GM18520 (cell line): Measurements from ENCODE around the gene CAVIN3.
"Not testable (repeated sequence)": the region's sequence is repeated elsewhere in the genome, so short reads cannot be mapped to it uniquely, and the experiment has no call there.

ENCODE experiments used
- ATAC-seq: cut with Tn5 transposase; IDR thresholded peaks from one replicate; pipeline ENCODE4 v1.9.1; 2021; ENCODE audit not compliant: unreplicated experiment

The CAVIN3 gene

DNA sequence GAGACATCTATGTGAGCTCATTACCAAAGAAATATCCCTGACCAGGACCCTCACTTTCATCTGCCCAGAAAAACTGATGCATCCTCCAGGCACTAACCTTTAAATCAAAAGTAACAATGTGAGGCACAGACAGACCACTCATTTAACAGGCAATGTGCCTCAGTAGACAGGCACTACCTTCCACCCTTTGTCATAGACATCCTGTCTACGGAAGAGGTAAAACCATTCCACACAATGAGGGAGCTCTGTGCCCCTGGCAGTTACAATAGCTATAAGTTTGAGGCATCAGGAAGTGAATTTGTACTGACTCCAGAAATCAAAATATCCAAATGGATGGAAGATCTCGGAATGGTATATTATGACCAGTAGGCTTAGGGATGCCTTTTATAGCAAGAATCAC, 6.7 kb upstream of the CAVIN3 start:
- no peak for ATAC-seq

DNA sequence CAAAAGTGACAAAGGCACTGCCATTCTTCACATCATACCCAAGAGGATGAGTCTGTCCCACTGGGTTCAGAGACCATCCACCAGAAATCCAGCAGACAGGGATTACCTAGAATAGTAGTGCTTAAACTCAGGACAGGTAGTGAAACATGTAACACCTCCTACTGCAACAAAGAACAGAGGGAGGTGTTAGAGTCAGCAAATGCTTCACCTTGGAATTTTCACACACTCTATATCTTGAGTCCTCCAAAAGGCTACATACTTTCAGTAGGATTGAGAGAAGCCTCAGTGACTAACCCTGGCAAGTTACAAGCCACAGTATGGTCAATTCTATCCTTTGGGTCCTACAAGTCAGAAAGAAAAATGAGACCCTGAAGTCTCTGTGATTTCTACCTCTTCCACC, 6.0 kb upstream of the CAVIN3 start:
- no peak for ATAC-seq

DNA sequence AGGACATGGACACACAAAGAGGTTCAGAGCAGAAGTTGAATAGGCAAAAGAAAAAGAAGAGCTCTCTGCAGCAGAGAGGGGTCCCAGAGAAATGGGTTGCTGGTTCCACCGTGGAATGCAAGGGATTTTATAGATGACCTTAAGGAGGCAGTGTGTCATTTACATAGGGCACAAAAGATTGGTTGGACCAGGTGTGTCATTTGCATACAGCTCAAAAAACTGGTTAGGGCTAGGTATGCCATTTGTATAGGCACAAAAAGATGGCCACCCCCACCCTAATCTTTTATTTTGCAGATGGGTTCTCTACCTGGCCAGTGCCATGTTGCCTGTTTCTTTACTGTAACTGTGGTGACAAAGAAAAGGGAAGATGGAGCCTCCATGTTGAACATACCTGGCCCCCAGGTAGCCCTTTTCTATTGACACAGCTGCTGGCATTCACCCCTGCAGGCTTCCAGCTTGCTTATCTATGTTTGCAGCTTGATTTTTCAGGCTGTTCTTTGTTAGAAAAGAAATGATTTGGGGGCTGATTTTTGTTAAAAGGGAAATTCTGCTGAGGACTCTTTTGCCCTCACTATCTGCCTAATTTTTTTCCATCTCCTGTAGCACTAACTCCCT, 3.1 kb upstream of the CAVIN3 start:
- no peak for ATAC-seq

DNA sequence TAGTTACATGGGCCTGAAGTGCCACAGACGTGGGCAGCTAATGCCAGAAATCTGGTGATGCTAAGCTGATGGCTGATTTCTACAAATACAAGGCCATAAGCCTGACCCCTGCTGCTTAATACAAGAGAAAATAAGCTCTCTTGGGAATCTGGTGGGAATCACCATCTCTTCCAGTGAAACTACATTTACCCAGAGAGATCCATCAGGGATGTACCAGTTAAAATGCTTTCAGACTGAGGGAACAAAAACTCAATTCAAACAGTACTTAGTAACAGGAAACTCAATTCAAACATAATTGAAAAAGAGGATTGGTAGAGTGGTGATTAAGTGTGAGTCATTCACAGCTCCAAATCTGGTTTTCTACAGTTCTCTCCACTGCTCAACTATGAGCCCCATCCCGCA, 1.7 kb upstream of the CAVIN3 start:
- no peak for ATAC-seq

GRCh38 chr11:6321356-6321755, 1.1 kb upstream of the CAVIN3 start:
- ATAC-seq, result no peak

DNA sequence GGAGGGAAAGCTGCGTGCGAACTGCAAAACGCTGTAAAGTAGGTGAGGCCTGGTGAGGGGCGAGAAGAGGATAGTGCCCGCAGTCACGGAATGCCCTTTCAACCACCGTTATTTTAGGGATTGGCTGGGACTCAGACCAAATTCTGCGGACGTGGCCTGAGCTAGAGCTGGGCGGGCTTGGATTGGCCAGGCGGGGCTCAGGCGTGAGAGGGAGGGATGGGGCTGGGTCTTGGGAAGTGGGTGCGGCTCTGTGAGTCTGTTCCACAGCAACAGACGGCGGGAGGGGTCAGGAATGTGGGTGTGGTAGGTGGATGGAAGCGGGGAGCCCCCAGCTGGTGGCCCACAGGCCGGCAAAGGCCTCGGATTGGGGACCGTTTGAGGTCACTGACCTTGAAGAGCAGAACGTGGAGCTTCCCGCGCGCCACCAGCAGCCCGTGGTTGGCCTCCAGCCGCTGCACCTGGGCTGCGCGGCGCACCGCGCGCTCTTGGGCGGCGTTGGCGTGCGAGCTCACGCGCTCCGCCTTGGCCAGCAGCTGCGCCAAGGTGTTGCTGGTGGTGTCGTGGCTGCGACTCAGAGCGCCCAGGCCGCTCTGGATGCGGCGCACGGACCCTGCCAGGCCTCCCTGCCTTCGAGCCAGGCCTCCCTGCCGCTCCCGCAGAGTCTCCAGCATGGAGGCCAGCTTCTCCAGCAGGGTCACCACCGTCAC, 444 bp downstream of the CAVIN3 start:
- ATAC-seq, result no peak

DNA sequence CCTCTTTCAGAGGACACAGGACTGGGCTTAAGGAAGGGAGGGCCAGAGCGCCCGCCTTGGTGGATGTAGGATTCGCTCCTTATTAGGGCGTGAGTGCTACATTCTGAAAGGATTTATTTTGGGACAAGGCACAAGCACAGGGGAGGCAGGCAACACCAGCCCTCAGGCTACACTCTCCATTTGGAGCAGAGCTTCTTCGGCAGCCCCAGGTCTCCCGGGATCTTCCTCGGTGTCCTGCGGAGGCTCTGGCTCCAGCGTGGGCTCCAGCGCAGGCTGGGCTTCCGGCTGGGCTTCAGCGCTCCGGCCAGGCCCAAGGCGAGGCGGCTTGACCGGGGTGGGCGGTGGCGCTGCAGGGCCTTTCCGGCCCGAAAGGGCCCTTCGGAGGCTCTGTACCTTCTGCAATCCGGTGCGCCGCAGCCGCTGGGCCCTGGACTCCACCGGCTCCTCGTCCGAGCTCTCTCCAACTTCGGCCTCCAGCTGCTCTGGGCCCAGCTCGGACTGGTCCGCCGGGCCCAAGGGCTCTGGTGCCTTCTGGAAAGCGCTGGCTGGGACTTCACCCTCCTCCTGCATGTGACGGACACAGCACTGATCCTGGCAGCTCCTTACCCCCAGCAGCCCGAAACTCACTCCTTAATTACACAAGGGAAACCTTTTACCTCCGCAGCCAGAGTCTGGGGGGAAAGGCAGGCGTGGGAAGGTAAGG, 1.1 kb downstream of the CAVIN3 start:
- no peak for ATAC-seq

- ATAC-seq, result no peak
Observed at GRCh38 chr11:6318204-6318603, 2.1 kb downstream of the CAVIN3 start.

DNA sequence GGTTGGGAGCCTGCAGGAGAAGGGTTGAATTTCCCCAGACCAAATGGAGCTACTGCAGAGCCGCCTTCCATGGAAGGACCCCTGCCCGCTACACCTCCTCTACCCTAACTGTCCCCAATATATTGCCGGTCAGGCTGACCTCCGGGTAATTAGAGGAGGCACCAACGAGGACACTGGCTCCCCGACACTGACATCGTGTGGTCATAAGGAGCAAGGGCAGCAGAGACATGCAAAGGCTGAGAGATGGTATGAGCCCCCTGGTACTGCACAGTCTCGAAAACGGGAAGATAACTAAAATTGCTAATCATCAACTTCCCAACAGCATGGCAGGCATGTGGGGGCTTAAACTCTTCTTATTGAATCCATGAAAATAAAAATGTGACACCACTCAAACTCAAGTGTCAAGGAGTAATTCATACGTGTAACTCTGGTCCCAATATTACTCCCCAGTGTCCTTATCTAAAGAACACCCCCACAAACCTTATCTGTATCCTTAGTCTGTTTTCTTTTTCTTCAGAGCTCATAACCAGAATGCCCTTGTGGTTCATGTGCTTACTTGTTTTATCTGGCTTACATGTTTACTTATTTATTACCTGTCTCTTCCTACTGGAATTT, 4.4 kb downstream of the CAVIN3 start:
- no peak for ATAC-seq

DNA sequence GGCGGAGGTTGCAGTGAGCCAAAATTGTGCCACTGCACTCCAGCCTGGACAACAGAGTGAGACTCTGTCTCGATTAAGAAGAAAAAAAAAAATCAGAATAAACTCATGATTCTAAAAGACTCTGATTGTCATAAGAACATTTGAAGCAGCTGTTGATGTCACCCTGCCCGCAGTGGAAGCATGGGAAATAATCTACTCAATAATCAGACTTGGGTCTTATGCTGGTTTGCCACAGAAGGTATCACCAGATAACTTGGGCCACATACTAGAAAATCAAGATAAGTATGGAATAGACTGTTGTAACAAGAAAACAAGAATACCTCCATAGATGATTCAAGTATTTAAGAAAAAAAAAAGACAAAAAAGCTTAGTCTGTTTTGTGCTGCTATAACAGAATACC, 8.2 kb downstream of the CAVIN3 start:
- ATAC-seq, result no peak

DNA sequence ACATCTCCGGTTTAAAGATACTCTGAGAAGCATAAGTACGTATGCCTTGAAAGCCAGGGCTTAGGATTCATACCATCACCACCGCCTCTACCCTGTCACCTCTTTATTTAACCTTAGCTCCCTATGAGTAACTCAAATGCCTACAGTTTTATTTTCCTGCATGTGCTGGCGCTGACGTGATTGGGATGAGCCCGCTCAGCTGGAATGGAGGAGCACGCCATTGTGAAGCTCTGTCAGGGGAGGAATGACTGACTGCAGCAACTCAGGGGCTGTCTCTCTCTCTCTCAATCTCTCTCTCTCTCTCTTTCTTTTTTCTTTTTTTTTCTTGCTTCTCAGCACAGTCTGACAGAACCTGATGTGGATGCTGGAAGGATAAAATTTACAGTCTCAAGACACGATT, 12.4 kb downstream of the CAVIN3 start:
- ATAC-seq, result no peak

GRCh38 chr11:6305297-6305696, 15.0 kb downstream of the CAVIN3 start:
- ATAC-seq, result no peak

- ATAC-seq, result no peak
Observed at GRCh38 chr11:6303661-6304060, 16.6 kb downstream of the CAVIN3 start.

GRCh38 chr11:6301096-6301495, 19.2 kb downstream of the CAVIN3 start:
- no peak for ATAC-seq

GRCh38 chr11:6300325-6300724, 20.0 kb downstream of the CAVIN3 start:
- no peak for ATAC-seq

GRCh38 chr11:6298605-6299004, 21.7 kb downstream of the CAVIN3 start:
- ATAC-seq, result no peak

- ATAC-seq, result no peak
Observed at GRCh38 chr11:6297831-6298230, 22.5 kb downstream of the CAVIN3 start.

DNA sequence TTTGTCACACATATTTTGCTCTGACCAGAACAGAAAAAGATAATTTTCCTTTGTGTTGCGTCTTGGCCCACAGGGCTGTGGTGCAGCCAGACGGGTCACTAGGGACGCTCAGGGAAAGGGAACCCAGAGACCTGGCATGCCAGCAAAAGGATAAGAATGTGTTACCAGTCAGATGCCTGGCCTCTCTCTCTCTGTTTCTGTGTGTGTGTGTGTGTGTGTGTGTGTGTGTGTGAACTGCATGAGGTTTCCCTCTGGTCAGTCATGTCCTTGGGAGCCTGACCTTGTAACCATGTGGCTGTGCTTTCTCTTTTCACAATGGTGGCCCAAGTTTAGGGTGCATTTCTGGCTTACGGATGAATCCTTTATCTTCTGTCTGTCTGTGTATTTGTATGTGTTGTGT, 35.3 kb downstream of the CAVIN3 start:
- no peak for ATAC-seq

DNA sequence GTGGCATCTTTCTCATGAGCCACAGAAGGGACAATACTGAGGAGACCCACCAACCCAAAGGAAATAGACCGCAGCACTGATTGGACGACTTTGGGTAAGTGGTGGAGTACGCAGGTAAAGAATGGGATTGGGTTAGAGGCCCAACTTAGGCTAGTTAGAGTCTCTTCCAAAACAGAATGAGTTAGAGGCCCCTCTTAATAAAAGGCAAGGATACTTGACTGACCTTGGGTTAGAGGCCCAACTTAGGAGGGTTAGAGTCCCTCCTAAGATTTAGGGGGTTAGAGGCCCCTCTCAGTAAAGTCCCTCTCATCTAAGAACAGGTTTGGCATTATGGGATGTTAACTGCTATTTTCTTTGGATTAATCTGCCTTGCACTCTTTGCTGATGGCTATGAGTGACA, 36.1 kb downstream of the CAVIN3 start:
- ATAC-seq, result no peak

DNA sequence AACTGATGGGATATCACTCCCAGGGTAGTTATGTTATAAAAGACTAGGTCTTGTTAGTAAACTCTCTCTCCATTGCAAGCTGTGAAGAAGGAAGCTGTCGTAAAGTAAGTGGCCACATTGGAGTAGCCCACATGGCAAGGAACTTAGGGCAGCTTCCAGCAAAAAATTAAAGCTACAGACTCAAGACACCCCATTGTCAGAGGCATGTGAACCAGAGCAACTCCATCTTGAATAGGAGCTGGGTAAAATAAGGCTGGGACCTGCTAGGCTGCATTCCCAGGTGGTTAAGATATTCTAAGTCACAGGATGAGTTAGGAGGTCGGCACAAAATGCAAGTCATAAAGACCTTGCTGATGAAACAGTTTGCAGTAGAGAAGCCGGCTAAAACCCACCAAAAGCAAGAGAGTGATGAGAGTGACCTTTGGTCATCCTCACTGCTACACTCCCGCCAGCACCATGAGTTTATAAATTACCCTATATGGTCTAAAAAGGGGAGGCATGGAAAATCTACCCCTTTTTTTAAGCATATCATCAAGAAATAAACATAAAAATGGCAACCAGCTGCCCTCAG, 36.8 kb downstream of the CAVIN3 start:
- no peak for ATAC-seq

DNA sequence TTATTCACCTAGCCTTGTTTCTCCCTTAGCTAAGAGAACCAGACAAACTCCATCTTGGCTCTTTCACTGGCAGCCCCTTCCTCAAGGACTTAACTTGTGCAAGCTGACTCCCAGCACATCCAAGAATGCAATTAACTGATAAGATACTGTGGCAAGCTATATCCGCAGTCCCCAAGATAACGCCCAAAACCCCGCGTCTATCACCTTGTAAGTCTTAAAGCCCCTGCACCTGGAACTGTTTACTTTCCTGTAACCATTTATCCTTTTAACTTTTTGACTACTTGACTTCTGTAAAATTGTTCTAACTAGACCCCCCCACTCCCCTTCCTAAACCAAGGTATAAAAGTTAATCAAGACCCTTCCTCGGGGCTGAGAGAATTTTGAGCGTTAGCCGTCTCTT, 39.5 kb downstream of the CAVIN3 start:
- ATAC-seq, result not testable (repeated sequence)

DNA sequence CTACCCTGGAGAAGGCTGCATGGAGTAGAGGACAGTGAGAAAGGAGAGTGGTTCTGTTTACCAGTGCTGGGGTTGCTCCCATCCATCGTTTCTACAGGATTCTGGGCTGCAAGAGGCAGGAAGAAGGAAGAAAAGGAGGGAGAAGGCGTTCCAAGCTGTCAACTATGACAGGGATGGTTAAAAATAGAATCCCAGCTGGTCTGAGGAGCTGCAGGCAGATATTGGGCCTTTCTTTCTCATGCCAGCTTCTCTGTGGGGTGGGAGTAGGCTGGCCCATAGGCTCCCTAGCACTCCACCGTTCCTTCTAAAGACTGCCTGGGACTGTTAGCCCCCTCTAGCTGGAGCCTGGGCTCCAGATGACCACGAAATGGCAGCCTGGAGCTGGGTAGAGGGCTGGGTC, 47.1 kb downstream of the CAVIN3 start:
- no peak for ATAC-seq
